ENCODE data around the gene ABCF2. TPM values are rescaled to one million over a fixed set of nuclear protein-coding genes. Genes with fewer than 3 reads are reported as not detected.

Gene ABCF2
- total RNA-seq, 2 experiments from 2014 or later = 48.1 to 56.2 TPM

GRCh38 chr7:151188252-151188542, 38.8 kb downstream of the ABCF2 start:
- ATAC-seq = no peak
- Mint-ChIP-seq H3K27ac (no peak overlapping the region), H3K4me1 (ENCODE audit: low read depth) (no peaks in the 10 kb centered on the region), H3K9me3 (no peaks in the 10 kb centered on the region), H3K4me3 (no peak overlapping the region), H3K36me3 (ENCODE audit: low read depth) (no peaks in the 10 kb centered on the region), H3K27me3 (no peaks in the 10 kb centered on the region)
- POLR2A ChIA-PET = interaction anchor here (0.6 kb wide), 1 partner anchor 1388 kb away, joined by 3 read pairs; no protein-coding TSS in a partner anchor
- CTCF ChIA-PET = interaction anchor here (0.8 to 1.3 kb wide), 2 partner anchors 22 to 56 kb away, joined by 3 read pairs; no protein-coding TSS in a partner anchor
- no peak for TF ChIP-seq CTCF (IDR thresholded peaks at IDR 0.05)
- no peak for DNase-seq
- intact Hi-C loops (cut with micrococcal nuclease) = no loop called here

DNA sequence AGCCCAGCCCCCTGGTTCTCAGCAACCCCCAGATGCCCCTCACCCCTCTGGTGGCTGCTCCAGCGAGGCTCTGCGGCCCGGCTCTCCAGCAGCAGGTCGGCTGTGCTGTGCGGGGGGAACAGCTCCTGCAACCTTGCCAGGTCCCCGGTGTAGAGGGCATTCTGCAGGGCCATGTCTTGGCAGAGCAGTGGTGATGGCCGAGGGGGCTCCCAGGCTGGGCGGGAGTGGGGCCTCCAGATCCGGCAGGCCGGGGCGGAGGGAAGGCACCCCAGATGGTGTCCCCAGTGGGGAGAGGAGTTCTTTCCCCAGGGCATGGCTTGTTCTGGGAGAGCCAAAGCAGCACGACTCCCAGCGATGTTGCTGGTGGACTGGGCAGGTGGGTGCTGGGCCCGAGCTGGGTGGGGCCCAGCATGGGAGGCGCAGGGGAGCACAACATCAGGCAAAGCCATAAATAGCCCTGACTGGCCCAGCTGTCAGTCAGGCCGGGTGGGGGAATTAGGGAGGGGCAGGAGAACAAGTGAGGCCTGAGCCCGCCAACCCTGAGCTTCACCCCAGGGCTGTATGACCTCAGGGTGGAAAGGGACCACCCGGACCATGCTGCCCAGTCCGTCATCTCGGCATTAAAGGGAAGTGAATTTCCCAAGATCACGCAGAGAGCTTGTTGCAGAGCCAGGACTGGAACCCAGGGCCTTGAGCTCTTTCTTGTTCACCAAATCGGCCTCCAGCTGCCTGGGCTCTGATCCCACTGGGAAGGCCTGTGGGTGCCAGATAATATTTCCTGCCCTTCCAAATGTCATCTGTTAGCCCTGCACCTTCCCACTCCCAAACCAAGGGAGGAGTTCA, 39.4 kb downstream of the ABCF2 start:
- CTCF ChIA-PET = interaction anchor here (0.8 to 1.3 kb wide), 2 partner anchors 22 to 57 kb away, joined by 3 read pairs; no protein-coding TSS in a partner anchor

GRCh38 chr7:151186640-151187408, 40.2 kb downstream of the ABCF2 start, which contains the start of gene ASB10:
ASB10 (minus strand) TSS chr7:151187250; CDS start chr7:151187130, 120 bp downstream.
- H3K4me1 Mint-ChIP-seq (ENCODE audit: low read depth) = no peaks in the 10 kb centered on the region
- DNase-seq = no peak
- no peak within 1 kb of the TSS for H3K27ac Mint-ChIP-seq
- POLR2A ChIA-PET = interaction anchor here (1.0 kb wide), 1 partner anchor 8 kb away, joined by 3 read pairs; no protein-coding TSS in a partner anchor
- no peak within 1 kb of the TSS for H3K4me3 Mint-ChIP-seq
- intact Hi-C loops (cut with micrococcal nuclease) = no loop called here
- no peak for TF ChIP-seq CTCF (IDR thresholded peaks at IDR 0.05)
- H3K9me3 Mint-ChIP-seq = no peaks in the 10 kb centered on the region
- peaks cover 2% of the 10 kb centered on the region for H3K27me3 Mint-ChIP-seq
- CTCF ChIA-PET = interaction anchor here (1.3 kb wide), 1 partner anchor 21 kb away, joined by 3 read pairs; no protein-coding TSS in a partner anchor
- H3K36me3 Mint-ChIP-seq (ENCODE audit: low read depth) = no peaks in the 10 kb centered on the region
- no peak for ATAC-seq

More for the DNA sequence above, 39.4 kb downstream of the ABCF2 start:
- Mint-ChIP-seq H3K4me3 (no peak overlapping the region), H3K27ac (no peak overlapping the region), H3K4me1 (ENCODE audit: low read depth) (no peaks in the 10 kb centered on the region), H3K9me3 (no peaks in the 10 kb centered on the region), H3K36me3 (ENCODE audit: low read depth) (no peaks in the 10 kb centered on the region), H3K27me3 (no peaks in the 10 kb centered on the region)
- ATAC-seq = no peak
- intact Hi-C loops (cut with micrococcal nuclease) = no loop called here
- no peak for DNase-seq
- POLR2A ChIA-PET = interaction anchor here (0.6 to 1.0 kb wide), 2 partner anchors 9 to 1387 kb away, joined by 3 read pairs; no protein-coding TSS in a partner anchor
- no peak for TF ChIP-seq CTCF (IDR thresholded peaks at IDR 0.05)

GRCh38 chr7:151185762-151186639, 41.0 kb downstream of the ABCF2 start:
- intact Hi-C loops (cut with micrococcal nuclease) = no loop called here
- H3K9me3 Mint-ChIP-seq = no peaks in the 10 kb centered on the region
- H3K27me3 Mint-ChIP-seq = peaks cover 2% of the 10 kb centered on the region
- H3K27ac Mint-ChIP-seq = no peak overlapping the region
- ATAC-seq (no peak), DNase-seq (no peak)
- H3K4me1 Mint-ChIP-seq (ENCODE audit: low read depth) = no peaks in the 10 kb centered on the region
- no peaks in the 10 kb centered on the region for H3K36me3 Mint-ChIP-seq (ENCODE audit: low read depth)
- no peak overlapping the region for H3K4me3 Mint-ChIP-seq
- no peak for TF ChIP-seq CTCF (IDR thresholded peaks at IDR 0.05)
- CTCF ChIA-PET = no interaction called here
- POLR2A ChIA-PET = no interaction called here
